Stimulated activated CD4-positive, alpha-beta T cell treated with anti-CD3 and anti-CD28 coated beads, Interleukin-4, amount 100 ng/mL, for 24 hours (primary cell): ENCODE measurements around the gene MYPN.

ENCODE experiments used
- DNase-seq: peaks from one replicate; pipeline ENCODE4 v3.0.0-alpha.2; 2020

MYPN gene

GRCh38 chr10:68092512-68092911 is 16.8 kb upstream of the MYPN start:
- DNase-seq, result no peak

- DNase-seq, result no peak
These were observed 14.1 kb upstream of the MYPN start for GRCh38 chr10:68095153-68095552.

GRCh38 chr10:68096913-68097516 is 12.3 kb upstream of the MYPN start:
- DNase-seq, result no peak

GRCh38 chr10:68099736-68100135 is 9.6 kb upstream of the MYPN start:
- no peak for DNase-seq

- DNase-seq, result no peak
These were observed 8.2 kb upstream of the MYPN start for GRCh38 chr10:68101066-68101465.

- no peak for DNase-seq
These were observed 5.9 kb upstream of the MYPN start for GRCh38 chr10:68103261-68103878.

- DNase-seq, result no peak
These were observed 5.4 kb upstream of the MYPN start for GRCh38 chr10:68103901-68104300.

GRCh38 chr10:68105820-68106219 is 3.5 kb upstream of the MYPN start:
- DNase-seq, result no peak

GRCh38 chr10:68106656-68107055 is 2.6 kb upstream of the MYPN start:
- no peak for DNase-seq

GRCh38 chr10:68107651-68108050 is 1.6 kb upstream of the MYPN start:
- no peak for DNase-seq

GRCh38 chr10:68108051-68108450 is 1.2 kb upstream of the MYPN start:
- no peak for DNase-seq

- DNase-seq, result no peak
These were observed 635 bp upstream of the MYPN start for GRCh38 chr10:68108653-68109052.

GRCh38 chr10:68110027-68110426 is 739 bp downstream of the MYPN start:
- DNase-seq, result no peak

GRCh38 chr10:68111584-68111983 is 2.3 kb downstream of the MYPN start:
- no peak for DNase-seq

GRCh38 chr10:68112837-68113236 is 3.5 kb downstream of the MYPN start:
- DNase-seq, result no peak

GRCh38 chr10:68118657-68119056 is 9.4 kb downstream of the MYPN start:
- no peak for DNase-seq

- DNase-seq, result no peak
These were observed 11.9 kb downstream of the MYPN start for GRCh38 chr10:68121020-68121743.

GRCh38 chr10:68121852-68122251 is 12.6 kb downstream of the MYPN start:
- DNase-seq, result no peak

GRCh38 chr10:68124718-68125117 is 15.4 kb downstream of the MYPN start:
- DNase-seq, result no peak

- DNase-seq, result no peak
These were observed 16.5 kb downstream of the MYPN start for GRCh38 chr10:68125772-68126171.

- DNase-seq, result no peak
These were observed 18.7 kb downstream of the MYPN start for GRCh38 chr10:68128015-68128414.

- DNase-seq, result no peak
These were observed 23.1 kb downstream of the MYPN start for GRCh38 chr10:68132391-68132790.

GRCh38 chr10:68133523-68133922 is 24.2 kb downstream of the MYPN start:
- no peak for DNase-seq

- no peak for DNase-seq
These were observed 26.1 kb downstream of the MYPN start for GRCh38 chr10:68135362-68135761.
